Dermis blood vessel endothelial cell (primary cell): ENCODE measurements around the gene IVD. TPM values are rescaled to one million over a fixed set of nuclear protein-coding genes. Genes with fewer than 3 reads are reported as not detected.
"Not testable (repeated sequence)": the region's sequence is repeated elsewhere in the genome, so short reads cannot be mapped to it uniquely, and the experiment has no call there.

Source experiments
- DNase-seq: peaks from one replicate; pipeline ENCODE4 v3.0.0; 2010
- total RNA-seq: library from RNA; depleted of rRNA; stranded (reverse); fragments of >200 nt; gene quantifications from 2 replicates; pipeline ENCODE4 v1.2.3, GENCODE V29; 2014

IVD gene
- total RNA-seq, 1 donor from 2014 or later: 45.4 TPM

DNA sequence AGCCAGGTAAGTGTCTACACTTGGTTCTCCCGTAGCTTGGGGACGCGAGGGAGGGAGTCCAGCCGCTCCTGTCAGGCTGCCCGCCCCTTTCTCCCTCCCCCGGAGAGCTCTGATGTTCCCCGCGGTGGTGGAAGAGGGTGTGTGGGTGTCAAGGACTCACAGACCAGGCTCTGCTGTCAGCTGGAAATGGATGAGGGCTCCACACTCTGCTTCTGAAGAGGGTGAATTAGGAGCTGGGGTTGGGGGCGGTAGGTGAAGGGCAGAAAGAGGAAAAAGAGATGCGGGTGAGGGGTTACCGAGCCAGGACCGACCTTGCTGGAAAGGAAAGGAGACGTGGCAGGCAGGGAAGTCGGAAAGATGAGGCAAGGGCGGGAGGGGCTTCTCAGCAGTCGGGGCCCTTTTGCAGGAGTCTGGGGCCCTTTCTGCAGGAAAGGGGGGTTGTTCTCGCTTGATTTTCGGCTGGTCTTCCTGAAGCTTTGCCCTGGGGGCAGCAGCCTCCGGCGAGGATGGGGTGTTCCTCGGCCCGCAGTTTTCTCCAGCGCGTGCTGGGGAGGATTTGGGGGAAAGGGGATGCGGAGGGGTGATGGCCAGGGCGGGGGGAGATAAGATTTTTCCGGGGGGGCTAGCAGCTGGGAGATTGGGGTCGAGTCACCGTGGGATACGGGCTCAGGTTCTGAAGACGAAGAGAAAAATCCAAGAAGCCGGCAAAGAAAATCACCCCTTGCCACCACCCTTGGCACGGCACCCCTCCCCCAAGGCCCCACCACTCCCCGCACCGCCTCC lies 34.6 kb downstream of the IVD start:
- DNase-seq: peak; percentile 30

DNA sequence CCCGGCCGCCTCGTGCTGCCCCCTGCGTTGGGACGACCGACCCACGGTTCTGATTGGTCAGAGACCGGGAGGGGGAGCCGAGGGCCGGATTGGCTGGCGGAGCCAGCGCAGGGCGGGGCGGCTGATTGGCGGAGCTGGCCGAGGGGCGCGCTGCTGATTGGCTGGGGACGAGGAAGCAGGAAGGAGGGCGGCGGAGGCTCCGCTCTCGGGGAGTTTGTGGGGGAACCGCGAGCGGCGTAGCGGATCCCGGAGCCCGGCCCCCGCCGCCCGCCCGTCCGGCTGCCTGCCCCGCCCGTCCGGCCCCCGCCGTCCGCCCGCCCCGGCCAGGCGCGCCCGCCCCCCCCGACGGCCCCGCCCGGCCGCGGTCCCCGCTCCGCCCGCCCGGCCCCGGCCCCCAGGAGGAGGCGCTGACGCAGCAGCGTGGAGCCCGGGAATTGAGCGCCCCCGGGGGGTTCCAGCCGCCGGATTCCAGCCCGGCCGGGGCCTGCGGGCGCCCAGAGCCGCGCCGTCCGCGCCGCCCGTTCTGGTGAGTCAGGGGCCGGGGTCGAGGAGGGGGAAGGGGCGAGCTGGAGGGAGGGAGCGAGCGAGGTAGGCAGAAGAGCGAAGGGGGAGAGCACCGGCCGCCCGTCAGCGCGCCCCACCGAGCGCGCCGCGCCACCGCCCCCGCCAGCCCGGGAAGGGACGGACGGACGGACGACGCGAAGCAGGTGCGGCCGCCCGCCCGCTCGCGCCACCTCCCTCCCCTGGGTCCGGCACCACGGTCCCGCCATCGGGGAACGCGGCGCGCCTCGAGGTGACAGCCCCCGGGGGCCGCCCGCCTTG lies 35.4 kb downstream of the IVD start, which contains the start of gene BAHD1:
Gene BAHD1 (plus strand): TSS at position 211 of the 822 bp plus-strand sequence. CDS start 17,512 bp downstream, outside the sequence.
- peak; percentile 96 for DNase-seq

DNA sequence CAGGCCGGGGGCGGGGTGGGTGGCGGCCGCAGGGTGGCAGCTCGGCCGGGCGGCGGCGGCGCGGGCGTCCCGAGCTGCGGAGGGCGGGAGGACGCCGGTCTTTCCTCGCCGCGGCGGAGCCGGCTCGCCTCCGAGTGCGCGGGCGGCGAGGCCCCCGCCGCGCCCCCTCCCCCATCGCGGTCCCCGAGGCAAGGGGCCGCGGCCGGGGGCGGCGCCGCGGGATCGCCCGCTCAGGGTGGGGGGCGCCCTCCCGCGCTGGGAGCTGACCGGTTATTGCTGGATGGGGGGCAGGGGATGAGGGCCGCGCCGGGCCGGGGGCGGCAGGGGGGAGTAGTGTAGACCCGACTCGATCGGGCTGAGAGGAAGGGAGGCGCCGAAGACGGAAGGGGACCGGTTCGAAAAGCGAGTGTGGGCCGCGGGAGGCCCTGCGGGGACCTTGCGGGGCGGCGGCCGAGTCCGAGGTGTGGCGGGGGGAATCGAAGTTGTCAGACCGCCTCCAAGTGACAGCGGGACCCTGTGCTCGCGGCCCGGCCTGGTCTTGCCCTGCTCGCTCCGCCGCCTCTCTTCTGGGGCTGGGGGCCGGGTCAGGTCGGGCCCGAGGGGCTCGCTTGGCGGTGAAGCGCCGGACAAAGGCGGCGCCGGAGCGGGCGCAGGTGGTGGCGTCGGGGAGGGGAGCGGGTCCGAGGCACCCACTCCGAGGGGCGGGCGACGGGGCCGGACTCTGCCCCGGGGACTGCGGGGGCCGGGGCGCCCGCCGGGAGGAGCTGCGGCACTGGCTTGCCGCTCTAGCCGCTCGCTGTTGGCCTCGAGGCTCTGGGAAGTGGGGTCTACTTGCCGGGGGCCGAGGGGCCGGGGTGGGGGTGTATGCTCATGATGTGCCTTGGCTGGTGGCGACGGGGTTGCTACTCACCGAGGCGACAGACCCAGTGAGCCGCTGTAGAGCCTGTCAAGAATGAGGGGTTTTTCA lies 36.3 kb downstream of the IVD start:
- DNase-seq: peak; percentile 24

DNA sequence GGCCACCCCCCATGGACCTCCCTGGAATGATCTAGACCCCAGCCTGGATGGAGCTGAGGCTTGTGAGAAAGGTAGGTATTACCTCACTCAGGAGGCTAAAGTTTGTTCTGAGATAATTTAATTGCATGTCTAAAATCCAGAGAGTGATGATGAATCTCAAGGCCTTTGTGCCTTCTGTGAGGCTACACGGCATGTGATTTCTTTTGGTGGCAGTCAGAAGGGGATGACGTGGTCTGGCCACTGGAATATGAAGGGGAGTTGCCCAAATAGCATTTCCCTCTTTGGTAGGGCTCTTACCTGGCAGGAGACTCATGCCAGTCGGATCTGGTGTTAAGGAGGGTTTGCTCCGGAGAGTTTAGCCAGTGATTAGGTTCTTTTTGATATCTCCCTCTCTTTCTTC lies 37.7 kb downstream of the IVD start:
- no peak for DNase-seq

DNA sequence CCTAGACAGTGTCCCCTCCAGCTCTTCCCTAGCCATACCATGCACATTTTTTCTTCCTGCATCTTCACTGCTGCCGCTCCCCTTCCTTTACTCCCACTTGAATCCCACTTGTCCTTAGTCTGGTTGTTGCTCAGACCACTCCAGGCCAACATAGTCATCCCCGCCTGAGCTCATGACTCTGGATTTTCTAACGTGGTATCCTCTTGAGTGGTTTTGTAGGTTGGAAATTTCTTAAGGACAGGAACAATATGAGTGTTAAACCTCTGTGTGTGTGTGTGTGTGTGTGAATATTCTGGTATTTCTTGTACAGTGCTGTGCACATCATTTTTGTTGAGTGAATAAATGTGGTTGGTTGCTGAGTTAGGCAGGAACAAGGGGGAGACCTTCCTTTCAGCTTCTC lies 38.3 kb downstream of the IVD start:
- DNase-seq: no peak

DNA sequence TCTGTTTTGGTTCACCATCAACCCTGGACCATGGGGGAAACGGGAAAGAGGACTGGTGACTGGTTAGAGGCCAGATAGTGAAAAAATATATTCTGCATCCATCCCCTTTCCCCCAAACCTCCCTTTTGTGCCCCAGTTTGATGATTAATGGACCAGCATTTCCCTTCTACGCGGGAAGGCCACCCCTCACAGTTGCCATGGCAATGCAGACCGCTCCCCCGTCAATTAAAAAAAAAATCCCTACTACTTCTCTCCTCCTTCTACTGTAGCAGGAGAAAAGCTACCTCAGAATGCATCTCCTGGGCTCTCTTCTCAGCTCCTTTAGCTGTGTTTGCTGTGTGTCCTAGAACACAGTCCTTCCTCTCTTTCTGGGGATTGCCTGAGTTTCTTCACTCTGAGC lies 39.1 kb downstream of the IVD start:
- DNase-seq: no peak

DNA sequence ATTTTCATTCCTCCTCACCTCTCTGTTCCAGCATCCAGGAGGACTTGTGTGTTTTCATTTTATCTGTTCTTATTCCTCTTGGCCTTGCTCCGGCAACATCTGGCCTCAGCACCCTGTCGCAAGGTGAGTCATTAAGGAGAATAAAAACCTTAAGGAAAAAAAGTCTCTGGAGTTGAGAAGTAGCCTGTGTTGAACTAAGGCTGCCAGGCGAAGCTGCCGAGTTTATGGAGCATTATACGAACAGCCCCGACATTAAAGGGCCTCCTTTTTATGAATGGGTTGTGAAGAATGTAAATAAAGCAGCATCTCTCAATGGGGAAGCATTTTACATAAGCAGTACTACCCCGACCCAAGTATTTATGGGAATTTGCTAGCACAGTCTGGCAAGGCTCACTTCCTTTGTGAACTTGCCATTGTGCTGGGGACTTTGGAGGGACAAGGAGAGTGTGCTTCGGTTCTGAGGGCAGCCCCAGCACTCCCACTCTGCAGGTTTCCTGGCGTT lies 39.9 kb downstream of the IVD start:
- DNase-seq: no peak

DNA sequence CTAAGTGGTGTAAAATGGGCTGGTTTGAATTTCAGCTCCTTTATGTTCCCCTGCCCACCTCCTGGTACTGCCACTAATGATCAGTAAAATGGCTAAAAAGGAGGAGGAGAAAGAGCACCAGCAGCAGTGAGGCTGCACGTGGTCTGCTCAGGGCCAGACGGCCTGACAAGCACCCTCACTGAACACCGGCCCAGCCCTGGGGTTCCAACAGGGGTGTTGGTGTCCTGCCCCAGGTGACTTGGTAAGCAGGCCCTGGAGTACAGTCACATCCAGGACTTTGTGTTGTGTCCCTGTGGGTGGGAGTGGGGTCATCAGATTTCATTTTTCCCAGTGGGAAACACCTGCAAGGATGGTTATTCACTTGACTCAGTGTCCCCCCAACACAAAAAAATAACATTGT lies 40.5 kb downstream of the IVD start:
- no peak for DNase-seq

DNA sequence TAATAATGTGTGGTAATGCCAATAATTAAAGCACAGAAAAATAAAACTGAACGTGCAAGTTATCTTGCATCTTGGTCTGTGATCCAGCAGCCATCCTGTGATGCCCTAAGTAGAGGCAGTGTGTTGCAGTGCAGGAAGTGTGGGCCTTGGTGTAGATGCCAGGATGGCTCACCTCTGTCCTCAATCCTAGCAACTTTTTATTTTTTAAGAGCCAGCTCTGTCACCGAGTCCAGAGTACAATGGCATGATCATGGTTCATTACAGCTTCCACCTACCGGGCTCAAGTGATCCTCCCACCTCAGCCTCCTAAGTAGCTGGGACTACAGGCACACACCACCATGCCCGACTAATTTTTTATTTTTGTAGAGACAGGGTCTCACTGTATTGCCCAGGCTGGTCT lies 42.8 kb downstream of the IVD start:
- DNase-seq: no peak

DNA sequence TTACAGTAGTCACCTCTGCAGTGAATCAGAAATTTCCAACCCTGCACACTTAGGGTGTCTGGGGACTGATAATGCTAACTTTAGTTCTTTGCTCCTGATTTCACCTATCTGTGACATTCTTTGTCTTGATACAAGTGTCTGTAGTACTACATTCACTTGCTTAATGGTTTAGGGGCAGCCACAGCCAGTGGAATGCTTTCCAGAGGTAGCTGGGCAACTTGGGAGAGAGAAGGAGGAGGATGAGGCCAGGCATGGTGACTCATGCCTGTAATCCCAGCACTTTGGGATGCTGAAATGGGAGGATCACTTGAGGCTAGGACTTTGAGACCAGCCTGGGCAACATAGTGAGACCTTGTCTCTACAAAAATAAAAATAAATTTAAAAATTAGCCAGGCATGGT lies 43.7 kb downstream of the IVD start:
- DNase-seq: no peak

DNA sequence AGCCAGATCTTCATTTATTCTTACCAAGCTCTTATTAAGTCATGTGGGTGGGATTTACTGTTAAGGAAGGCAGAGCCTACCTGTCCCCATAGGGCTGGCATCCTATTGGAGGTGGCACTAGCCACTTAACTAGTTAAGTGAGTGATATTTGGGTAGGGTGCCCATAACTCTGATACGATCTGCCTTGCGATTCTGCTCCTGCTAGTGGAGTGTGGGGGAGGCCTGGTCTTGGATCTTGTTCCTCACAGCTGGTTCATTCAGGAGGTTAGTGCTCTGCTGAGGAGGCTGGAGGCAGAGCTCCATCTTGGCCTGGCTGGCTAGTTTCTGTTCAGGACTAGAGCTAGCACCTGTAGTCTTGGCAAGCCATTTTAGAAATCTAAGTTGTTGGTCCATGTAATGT lies 44.5 kb downstream of the IVD start:
- DNase-seq: no peak

DNA sequence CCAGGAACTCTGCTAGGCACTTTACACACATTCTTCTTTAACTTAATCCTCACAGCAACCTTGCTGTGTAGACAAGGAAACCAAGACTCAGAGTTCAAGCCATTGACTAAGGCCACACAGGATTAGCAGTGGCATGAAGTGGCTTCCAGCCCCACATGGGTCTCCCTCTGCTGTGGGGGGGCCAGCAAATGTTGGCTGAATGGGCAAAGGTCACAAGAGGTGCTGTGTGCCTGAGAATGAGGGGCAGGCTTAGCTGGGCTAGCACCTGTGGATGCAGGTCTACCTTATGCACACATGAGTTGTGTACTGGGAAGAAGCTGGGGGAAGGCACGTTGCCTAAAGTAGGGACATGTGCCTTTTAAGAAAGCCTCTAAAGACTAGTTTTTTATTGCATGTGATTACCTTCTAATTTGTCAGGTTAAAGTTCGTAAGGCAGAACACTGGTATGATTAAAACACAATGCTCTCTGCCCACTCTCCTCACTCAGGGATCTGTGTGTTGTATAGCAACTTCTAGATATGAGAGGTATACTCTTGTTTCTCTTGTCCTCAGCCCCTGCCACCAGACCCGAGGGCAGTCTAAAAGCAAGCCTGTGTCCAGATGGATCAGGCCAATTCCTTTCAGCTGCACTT lies 46.0 kb downstream of the IVD start:
- no peak for DNase-seq

DNA sequence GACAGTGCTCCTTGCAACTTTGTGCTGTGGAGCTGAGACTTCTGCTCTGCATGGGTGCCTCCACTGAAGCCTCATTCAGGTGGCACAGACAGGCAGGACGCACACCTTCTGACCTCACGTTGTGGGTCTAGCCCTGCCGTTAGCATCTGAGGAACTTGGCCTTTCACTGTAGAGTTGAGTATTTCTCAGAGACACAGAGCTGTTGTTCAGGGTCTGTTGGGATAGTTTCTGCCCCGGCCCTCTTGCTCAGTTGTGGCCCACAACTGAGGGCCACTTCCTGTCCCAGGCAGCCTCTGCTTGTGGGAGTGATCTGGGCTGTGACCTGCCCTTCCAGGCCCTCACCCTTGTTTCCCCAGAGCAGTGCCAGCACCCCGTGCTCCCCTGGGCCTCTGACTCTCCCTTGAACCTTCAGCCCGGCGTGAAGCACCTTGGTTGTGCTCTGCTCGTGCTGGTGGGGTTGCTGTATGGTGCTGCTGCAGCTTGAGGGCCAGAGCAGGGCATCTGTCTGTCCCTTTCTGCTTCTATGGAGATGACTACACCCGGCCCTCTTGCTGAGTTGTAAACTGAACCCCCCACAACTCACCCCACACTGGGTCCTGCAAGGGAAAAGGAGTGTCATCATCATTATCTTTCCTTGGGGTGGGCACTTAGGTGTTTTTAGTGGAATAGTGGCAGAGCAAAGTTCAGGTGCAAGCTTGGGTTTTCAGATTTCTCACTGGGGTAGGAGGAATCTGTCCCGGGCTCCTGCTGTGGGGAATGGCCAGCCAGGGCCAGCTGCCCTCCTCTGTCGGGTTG lies 46.9 kb downstream of the IVD start:
- no peak for DNase-seq

DNA sequence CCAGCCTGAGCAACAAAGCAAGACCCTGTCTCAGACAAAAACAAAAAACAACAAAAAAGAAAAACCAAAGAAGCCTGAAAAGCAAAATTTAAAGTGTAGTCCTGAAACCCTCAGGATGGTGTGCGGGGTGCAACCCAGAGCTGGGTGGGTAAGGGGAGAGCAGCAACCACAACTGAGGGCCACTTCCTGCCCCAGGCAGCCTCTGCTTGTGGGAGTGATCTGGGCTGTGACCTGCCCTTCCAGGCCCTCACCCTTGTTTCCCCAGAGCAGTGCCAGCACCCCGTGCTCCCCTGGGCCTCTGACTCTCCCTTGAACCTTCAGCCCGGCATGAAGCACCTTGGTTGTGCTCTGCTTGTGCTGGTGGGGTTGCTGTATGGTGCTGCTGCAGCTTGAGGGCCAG lies 48.3 kb downstream of the IVD start:
- DNase-seq: not testable (repeated sequence)

DNA sequence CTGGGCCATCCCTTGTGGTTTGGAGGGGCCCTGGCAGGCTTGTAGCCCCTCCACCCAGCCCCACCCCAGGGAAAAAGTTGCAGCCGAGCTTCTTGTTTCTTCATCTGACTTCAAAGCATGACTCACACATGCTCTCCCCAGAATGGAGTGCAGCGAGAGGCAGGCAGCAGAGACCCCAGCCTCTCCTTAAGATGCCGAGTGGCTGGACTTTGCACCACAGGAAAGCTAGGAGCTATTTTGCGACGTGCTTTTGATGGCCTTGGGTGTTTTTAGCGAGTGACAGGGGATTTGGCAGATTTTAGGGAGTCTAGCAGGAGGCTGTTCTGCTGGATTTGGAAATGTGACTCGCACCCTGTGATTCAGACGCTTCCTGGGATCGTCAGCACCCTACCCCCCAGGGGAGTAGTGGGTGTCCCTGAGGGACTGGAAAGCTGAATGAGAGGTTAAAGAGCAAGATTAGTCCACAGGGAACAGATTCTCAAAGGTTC lies 49.4 kb downstream of the IVD start:
- no peak for DNase-seq

DNA sequence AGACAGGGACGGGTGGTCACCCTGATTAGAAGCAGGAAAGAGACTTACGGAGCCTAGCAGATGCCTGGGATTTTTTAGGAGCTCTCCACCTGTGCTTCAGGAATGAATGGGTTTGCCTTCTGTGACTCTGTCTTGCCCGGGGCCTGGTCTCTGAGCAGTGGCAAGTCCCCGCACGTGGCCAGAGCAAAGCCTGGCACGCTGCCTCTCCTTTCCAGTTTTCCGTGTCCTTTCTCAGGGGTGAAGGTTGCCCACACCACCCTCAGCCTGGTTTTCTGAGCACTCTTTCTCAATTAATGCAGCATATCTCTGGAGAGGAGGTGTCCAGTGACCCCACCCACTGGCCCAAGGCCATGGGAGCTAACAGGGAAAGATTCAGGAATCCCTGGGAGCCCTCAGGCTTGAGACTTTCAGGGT lies 50.7 kb downstream of the IVD start:
- no peak for DNase-seq

DNA sequence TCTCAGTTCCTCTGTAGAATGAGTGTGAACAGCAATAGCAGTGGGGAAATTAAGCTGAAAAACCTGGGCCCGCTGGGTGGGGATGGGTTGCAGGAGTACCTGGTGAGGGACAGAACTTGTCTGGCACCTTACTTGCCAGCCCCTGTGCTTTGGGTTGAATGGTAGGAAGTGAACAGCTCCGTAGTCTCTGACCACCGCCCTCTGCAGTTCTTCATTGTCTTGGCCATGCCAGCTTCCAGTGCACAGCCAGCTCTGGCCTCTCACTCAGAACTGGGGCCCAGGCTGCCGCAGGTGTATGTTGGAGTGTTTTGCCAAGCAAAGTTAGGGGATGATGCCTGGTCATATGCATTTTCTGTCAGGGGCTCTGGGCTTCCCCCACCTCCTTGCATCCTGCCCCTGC lies 51.1 kb downstream of the IVD start:
- DNase-seq: no peak

DNA sequence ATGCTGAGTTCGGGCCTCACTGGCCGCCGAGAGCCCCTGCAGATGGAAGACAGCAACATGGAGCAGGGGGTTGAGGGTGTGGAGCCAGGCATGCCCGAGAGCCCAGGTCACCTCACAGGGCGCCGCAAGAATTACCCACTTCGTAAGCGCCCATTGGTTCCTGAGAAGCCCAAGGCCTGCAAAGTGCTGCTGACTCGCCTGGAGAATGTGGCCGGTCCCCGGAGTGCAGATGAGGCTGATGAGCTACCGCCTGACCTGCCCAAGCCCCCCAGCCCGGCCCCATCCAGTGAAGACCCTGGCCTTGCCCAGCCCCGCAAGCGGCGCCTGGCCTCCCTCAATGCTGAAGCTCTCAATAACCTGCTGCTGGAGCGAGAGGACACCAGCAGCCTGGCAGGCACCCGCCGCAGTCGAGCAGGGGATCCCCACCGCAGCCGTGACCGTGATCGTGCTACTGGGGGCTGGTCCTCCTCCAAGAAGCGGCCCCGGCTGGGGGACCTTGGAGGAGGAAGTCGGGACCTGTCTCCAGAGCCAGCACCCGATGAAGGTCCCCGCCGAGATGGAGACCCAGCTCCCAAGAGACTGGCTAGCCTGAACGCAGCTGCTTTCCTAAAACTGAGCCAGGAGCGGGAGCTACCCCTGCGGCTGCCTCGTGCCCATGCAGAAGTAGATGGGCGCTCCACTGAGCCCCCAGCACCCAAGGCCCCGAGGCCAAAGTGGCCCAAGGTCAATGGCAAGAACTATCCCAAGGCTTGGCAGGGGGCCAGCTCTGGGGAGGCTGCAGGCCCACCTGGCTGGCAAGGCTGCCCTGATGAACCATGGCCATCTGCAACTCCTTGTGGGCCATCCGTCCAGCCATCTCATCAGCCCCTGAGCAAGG lies 53.1 kb downstream of the IVD start:
- no peak for DNase-seq

DNA sequence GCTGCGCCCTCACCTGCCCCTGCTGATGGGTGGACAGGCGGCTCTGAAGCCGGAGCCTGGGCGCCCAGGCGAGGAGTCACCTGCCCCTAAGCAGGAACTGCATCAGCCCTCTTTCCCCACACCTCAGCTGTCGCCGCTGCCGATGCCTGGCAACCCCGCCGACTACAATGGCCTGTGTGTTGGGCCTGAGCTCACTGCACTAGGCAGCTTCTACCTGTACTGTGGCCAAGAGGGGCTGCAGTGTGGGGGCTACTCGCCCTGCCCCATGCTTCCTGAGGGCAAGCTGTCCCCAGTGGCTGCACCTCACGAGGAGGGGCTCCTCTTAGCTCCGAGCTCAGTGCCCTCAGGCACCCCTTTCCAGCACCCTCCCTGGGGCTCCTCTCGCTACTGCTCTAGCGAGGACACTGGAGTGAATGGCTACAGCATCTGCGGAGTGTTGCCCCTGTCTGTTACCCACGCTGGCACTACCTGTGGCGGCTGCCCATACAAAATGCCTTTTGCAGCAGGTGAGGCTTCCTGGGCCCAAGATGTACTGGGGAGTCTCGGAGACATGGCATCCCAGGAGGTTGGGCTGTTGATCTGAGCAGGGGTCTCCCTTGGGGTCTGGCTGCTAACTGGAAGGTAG lies 53.9 kb downstream of the IVD start:
- no peak for DNase-seq

DNA sequence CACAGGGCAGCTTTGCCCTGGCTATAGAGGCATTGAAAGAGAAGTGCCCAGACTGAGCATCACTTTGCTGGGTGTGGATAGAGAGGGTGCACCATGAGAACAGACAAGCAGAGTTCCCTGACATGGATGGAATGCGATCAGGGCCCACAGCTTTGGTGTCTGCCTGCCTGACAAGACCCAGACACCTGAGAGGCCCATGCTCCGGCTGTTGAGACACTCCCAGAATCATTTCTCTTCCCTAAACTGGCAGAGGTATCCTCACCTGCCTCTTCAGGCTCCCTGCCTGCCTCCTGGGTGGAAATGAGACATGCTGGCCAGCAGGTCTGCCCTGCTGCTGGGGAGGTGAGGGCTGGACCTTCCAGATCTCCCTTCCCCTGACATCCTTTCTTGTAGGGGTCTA lies 54.8 kb downstream of the IVD start:
- DNase-seq: no peak
